H9 (cell line): ENCODE data around the gene SV2C. TPM values are rescaled to one million over a fixed set of nuclear protein-coding genes. Genes with fewer than 3 reads are reported as not detected.

Experiments
- DNase-seq: peaks from one replicate; pipeline ENCODE4 v3.0.0-alpha.2; 2017
- H2AFZ ChIP-seq: one replicate; pipeline ENCODE4 v1.6.1; 2013; ENCODE audit warnings: mild to moderate bottlenecking, low read length, control low read depth, moderate library complexity
- H2AK5ac ChIP-seq: 2 replicates; pipeline ENCODE4 v1.6.1; 2013; ENCODE audit warnings: low read length, control low read depth, mixed read lengths; ENCODE audit not compliant: insufficient read length
- H2BK120ac ChIP-seq: one replicate; pipeline ENCODE4 v1.6.1; 2013; ENCODE audit warnings: low read depth, mild to moderate bottlenecking, low read length, control low read depth, inconsistent platforms; ENCODE audit not compliant: poor library complexity, severe bottlenecking
- H2BK12ac ChIP-seq: 2 replicates; pipeline ENCODE4 v1.6.1; 2013; ENCODE audit warnings: low read length, control low read depth, mixed read lengths, low read depth; ENCODE audit not compliant: insufficient read length
- H2BK15ac ChIP-seq: 2 replicates; pipeline ENCODE4 v1.6.1; 2013; ENCODE audit warnings: low read depth, low read length, control low read depth
- H2BK20ac ChIP-seq: one replicate; pipeline ENCODE4 v1.6.1; 2013; ENCODE audit warnings: low read depth, mild to moderate bottlenecking, low read length, control low read depth, inconsistent platforms; ENCODE audit not compliant: poor library complexity, severe bottlenecking
- H2BK5ac ChIP-seq: 2 replicates; pipeline ENCODE4 v1.6.1; 2013; ENCODE audit warnings: low read length, control low read depth, mixed read lengths; ENCODE audit not compliant: insufficient read length
- H3K14ac ChIP-seq: 2 replicates; pipeline ENCODE4 v1.6.1; 2013; ENCODE audit warnings: low read length, control low read depth; ENCODE audit not compliant: insufficient read depth
- H3K18ac ChIP-seq: 2 replicates; pipeline ENCODE4 v1.6.1; 2013; ENCODE audit warnings: low read depth, mild to moderate bottlenecking, mixed read lengths, low read length, control low read depth; ENCODE audit not compliant: insufficient read length
- H3K23ac ChIP-seq: 2 replicates; pipeline ENCODE4 v1.6.1; 2013; ENCODE audit warnings: low read length, control low read depth, mixed read lengths, low read depth; ENCODE audit not compliant: insufficient read length
- H3K23me2 ChIP-seq: 2 replicates; pipeline ENCODE4 v1.6.1; 2013; ENCODE audit warnings: low read depth, mild to moderate bottlenecking, mixed read lengths, low read length, control low read depth; ENCODE audit not compliant: insufficient read length, poor library complexity, severe bottlenecking
- H3K27ac ChIP-seq: 2 replicates; pipeline ENCODE4 v1.5.1; 2013; ENCODE audit warnings: low read length, control low read depth, mixed read lengths, low read depth; ENCODE audit not compliant: insufficient read length
- H3K27me3 ChIP-seq: 2 replicates; pipeline ENCODE4 v1.6.1; 2013; ENCODE audit warnings: low read length, control low read depth, inconsistent platforms; ENCODE audit not compliant: insufficient read depth
- H3K4ac ChIP-seq: 2 replicates; pipeline ENCODE4 v1.6.1; 2013; ENCODE audit warnings: low read depth, mild to moderate bottlenecking, control low read depth, inconsistent platforms, low read length, moderate library complexity
- H3K4me1 ChIP-seq: 2 replicates; pipeline ENCODE4 v1.6.1; 2013; ENCODE audit warnings: low read length, control low read depth, inconsistent platforms; ENCODE audit not compliant: insufficient read depth
- H3K4me2 ChIP-seq: 2 replicates; pipeline ENCODE4 v1.6.1; 2013; ENCODE audit warnings: low read length, control low read depth, mixed read lengths; ENCODE audit not compliant: insufficient read length, insufficient read depth
- H3K56ac ChIP-seq: 2 replicates; pipeline ENCODE4 v1.6.1; 2013; ENCODE audit warnings: low read depth, mild to moderate bottlenecking, mixed read lengths, low read length, control low read depth; ENCODE audit not compliant: insufficient read length
- H3K79me1 ChIP-seq: 2 replicates; pipeline ENCODE4 v1.6.1; 2013; ENCODE audit warnings: low read depth, mild to moderate bottlenecking, moderate library complexity, low read length, control low read depth, inconsistent platforms; ENCODE audit not compliant: insufficient read depth, poor library complexity, severe bottlenecking
- H3K79me2 ChIP-seq: 2 replicates; pipeline ENCODE4 v1.6.1; 2013; ENCODE audit warnings: low read length, control low read depth, inconsistent platforms; ENCODE audit not compliant: insufficient read depth
- H3K9ac ChIP-seq: 2 replicates; pipeline ENCODE4 v1.6.1; 2013; ENCODE audit warnings: low read length, control low read depth, mixed read lengths; ENCODE audit not compliant: insufficient read length; ENCODE audit errors: extremely low read depth
- H3K9me3 ChIP-seq: one replicate; pipeline ENCODE4 v1.6.1; 2013; ENCODE audit warnings: low read depth, low read length, inconsistent platforms; ENCODE audit not compliant: control insufficient read depth
- H3T11ph ChIP-seq: one replicate; pipeline ENCODE4 v1.6.1; 2013; ENCODE audit warnings: mild to moderate bottlenecking, low read length, control low read depth, inconsistent platforms
- H4K20me1 ChIP-seq: one replicate; pipeline ENCODE4 v1.6.1; 2013; ENCODE audit not compliant: control insufficient read depth, insufficient read length, insufficient read depth
- H4K5ac ChIP-seq: 2 replicates; pipeline ENCODE4 v1.6.1; 2013; ENCODE audit warnings: low read depth, mild to moderate bottlenecking, mixed read lengths, low read length, control low read depth; ENCODE audit not compliant: insufficient read length
- H4K8ac ChIP-seq: replicated peaks from 2 replicates; pipeline ENCODE4 v1.6.1; 2013; ENCODE audit warnings: low read length, control low read depth, mixed read lengths, low read depth; ENCODE audit not compliant: insufficient read length
- H4K91ac ChIP-seq: 2 replicates; pipeline ENCODE4 v1.6.1; 2013; ENCODE audit warnings: low read depth, mild to moderate bottlenecking, moderate library complexity, mixed read lengths, low read length, control low read depth; ENCODE audit not compliant: insufficient read length
- H3K27ac Mint-ChIP-seq, 3 experiments: 2 replicates in 2 of 3; 3 replicates in 1 of 3; pipeline ENCODE4 v1.8.0; 2020 to 2021; ENCODE audit warnings: mixed read lengths in 3 of 3, mild to moderate bottlenecking in 1 of 3, moderate library complexity in 1 of 3
- H3K27me3 Mint-ChIP-seq: 2 replicates; pipeline ENCODE4 v1.8.0; 2021; ENCODE audit warnings: low read depth, mild to moderate bottlenecking, moderate library complexity, mixed read lengths
- H3K36me3 Mint-ChIP-seq, 3 experiments: 2 replicates in 2 of 3; 3 replicates in 1 of 3; pipeline ENCODE4 v1.8.0; 2020 to 2021; ENCODE audit warnings: low read depth in 3 of 3, mixed read lengths in 3 of 3; ENCODE audit not compliant: insufficient read depth in 1 of 3
- H3K4me1 Mint-ChIP-seq, 2 experiments: 2 replicates each; pipeline ENCODE4 v1.8.0; 2020; ENCODE audit warnings: mixed read lengths in 2 of 2
- H3K4me3 Mint-ChIP-seq, 2 experiments: 2 replicates in 1 of 2; 3 replicates in 1 of 2; pipeline ENCODE4 v1.8.0; 2020 to 2021; ENCODE audit warnings: mild to moderate bottlenecking in 2 of 2, mixed read lengths in 2 of 2, moderate library complexity in 1 of 2
- H3K9me3 Mint-ChIP-seq, 2 experiments: 2 replicates in 1 of 2; 3 replicates in 1 of 2; pipeline ENCODE4 v1.8.0; 2020; ENCODE audit warnings: mild to moderate bottlenecking in 2 of 2, mixed read lengths in 2 of 2, moderate library complexity in 1 of 2
- CTCF ChIP-seq: fragments of 200-600 bp; sonication (generic); conservative IDR thresholded peaks from 3 replicates; pipeline ENCODE4 v1.8.0; 2021; ENCODE audit warnings: antibody characterized with exemption, mild to moderate bottlenecking
- whole genome bisulfite sequencing: extraction: QIAGEN DNeasy Blood & Tissue Kit; methylation state at CpG from one replicate; pipeline ENCODE4 v1.1.7; 2013; ENCODE audit warnings: missing lambda C conversion rate, low lambda C conversion rate, mixed read lengths; ENCODE audit not compliant: insufficient read length; ENCODE audit errors: extremely low coverage; 5-methylcytosine and 5-hydroxymethylcytosine counted together
- total RNA-seq: library from RNA; stranded (reverse); gene quantifications from 2 replicates; pipeline ENCODE4 v1.2.1, GENCODE V29; 2021

SV2C gene
- total RNA-seq, 1 experiment from 2014 or later: 0.09 TPM

DNA sequence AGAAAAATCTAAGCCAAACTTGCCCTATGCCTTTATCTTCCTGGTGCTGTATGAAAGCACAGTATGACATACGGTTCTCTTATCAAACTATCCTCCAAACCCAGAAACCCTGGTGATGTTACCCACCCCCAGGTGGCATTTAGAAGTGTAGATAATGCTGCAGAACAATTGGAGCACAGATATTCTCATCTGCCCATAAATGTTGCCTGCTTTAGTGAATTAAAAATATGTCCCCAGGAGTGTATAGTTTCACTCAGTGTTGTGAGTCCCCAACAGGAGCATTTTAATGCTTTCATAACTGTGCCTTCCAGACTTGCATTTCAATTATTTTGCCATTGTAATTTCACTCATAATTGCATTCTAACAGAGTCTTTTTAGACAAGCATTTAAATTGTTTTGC, 50.8 kb downstream of the SV2C start:
- DNase-seq: no peak
- no peak overlapping the region for H3K18ac ChIP-seq
- H3K79me1 ChIP-seq: no peaks in the 10 kb centered on the region
- H3K79me2 ChIP-seq: no peaks in the 10 kb centered on the region
- WGBS: no CpG with 5 or more reads among the region's 1 CpG
- H4K5ac ChIP-seq: no peak overlapping the region
- no peak overlapping the region for H3K56ac ChIP-seq
- H3K36me3 Mint-ChIP-seq: no peaks in the 10 kb centered on the region
- H3K27me3 Mint-ChIP-seq: peaks cover 2% of the 10 kb centered on the region; the same call in 1 of the 2 replicates
- no peak overlapping the region for H3K27ac Mint-ChIP-seq
- no peak overlapping the region for H2BK12ac ChIP-seq
- no peak overlapping the region for H2AK5ac ChIP-seq
- no peak overlapping the region for H3K27ac ChIP-seq
- no peak overlapping the region for H3K9ac ChIP-seq
- no peaks in the 10 kb centered on the region for H3K27me3 ChIP-seq
- H3T11ph ChIP-seq: no peak overlapping the region
- no peak for TF ChIP-seq CTCF
- H3K4ac ChIP-seq: no peak overlapping the region
- no peaks in the 10 kb centered on the region for H3K23me2 ChIP-seq
- no peak overlapping the region for H2BK20ac ChIP-seq
- H3K4me1 ChIP-seq: no peaks in the 10 kb centered on the region
- H4K8ac ChIP-seq: no peak overlapping the region
- no peak overlapping the region for H4K91ac ChIP-seq
- H3K4me2 ChIP-seq: no peak overlapping the region
- no peak overlapping the region for H2BK120ac ChIP-seq
- no peaks in the 10 kb centered on the region for H3K9me3 ChIP-seq
- H3K4me1 Mint-ChIP-seq: no peaks in the 10 kb centered on the region
- no peak overlapping the region for H3K14ac ChIP-seq
- H2BK15ac ChIP-seq: no peak overlapping the region
- no peak overlapping the region for H2AFZ ChIP-seq
- H2BK5ac ChIP-seq: no peak overlapping the region
- no peak overlapping the region for H3K23ac ChIP-seq
- H3K9me3 Mint-ChIP-seq: no peaks in the 10 kb centered on the region
- H3K4me3 Mint-ChIP-seq: no peak overlapping the region
- H4K20me1 ChIP-seq: no peaks in the 10 kb centered on the region
